PC-9 (cell line): Measurements from ENCODE around the gene GRHL1.

Experiments
- EZH2 ChIP-seq: fragments of 200-600 bp; sonication (generic); IDR thresholded peaks from 2 replicates; pipeline ENCODE4 v1.8.0; 2017; ENCODE audit warnings: antibody characterized with exemption, low read depth
- TF ChIP-seq, protein P1 (sequence below): fragments of 200-600 bp; sonication (generic); conservative IDR thresholded peaks from 2 replicates; pipeline ENCODE4 v1.6.1; 2017; ENCODE audit warnings: mixed run types, antibody characterized with exemption, mild to moderate bottlenecking, moderate library complexity

DNA sequence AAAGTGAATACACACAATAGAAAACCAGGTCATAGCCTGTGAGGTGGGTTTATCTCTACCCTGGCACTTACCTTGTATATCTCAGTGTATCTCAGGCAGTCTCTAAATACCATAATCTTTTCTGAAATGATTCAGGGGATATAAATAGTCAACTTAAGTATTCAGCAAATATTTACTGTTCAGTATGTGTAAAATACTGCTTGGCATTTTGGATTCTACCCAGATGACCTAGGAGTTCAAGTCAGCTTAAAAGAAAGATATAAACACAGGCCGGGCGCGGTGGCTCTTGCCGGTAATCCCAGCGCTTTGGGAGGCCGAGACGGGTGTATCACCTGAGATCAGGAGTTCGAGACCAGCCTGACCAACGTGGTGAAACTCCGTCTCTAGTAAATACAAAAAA is 23.8 kb downstream of the GRHL1 start:
- TF ChIP-seq, protein P1, sequence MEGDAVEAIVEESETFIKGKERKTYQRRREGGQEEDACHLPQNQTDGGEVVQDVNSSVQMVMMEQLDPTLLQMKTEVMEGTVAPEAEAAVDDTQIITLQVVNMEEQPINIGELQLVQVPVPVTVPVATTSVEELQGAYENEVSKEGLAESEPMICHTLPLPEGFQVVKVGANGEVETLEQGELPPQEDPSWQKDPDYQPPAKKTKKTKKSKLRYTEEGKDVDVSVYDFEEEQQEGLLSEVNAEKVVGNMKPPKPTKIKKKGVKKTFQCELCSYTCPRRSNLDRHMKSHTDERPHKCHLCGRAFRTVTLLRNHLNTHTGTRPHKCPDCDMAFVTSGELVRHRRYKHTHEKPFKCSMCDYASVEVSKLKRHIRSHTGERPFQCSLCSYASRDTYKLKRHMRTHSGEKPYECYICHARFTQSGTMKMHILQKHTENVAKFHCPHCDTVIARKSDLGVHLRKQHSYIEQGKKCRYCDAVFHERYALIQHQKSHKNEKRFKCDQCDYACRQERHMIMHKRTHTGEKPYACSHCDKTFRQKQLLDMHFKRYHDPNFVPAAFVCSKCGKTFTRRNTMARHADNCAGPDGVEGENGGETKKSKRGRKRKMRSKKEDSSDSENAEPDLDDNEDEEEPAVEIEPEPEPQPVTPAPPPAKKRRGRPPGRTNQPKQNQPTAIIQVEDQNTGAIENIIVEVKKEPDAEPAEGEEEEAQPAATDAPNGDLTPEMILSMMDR: no peak
- TF ChIP-seq EZH2: no peak
